ENCODE results near the gene CSNK1E. TPM values are rescaled to one million over a fixed set of nuclear protein-coding genes. Genes with fewer than 3 reads are reported as not detected.
A peak's percentile ranks its signal among the peaks of the same experiment; 100 is the strongest.

Gene CSNK1E
- total and polyA plus RNA-seq, 2 donors from 2014 or later = 33.6 to 101 TPM

DNA sequence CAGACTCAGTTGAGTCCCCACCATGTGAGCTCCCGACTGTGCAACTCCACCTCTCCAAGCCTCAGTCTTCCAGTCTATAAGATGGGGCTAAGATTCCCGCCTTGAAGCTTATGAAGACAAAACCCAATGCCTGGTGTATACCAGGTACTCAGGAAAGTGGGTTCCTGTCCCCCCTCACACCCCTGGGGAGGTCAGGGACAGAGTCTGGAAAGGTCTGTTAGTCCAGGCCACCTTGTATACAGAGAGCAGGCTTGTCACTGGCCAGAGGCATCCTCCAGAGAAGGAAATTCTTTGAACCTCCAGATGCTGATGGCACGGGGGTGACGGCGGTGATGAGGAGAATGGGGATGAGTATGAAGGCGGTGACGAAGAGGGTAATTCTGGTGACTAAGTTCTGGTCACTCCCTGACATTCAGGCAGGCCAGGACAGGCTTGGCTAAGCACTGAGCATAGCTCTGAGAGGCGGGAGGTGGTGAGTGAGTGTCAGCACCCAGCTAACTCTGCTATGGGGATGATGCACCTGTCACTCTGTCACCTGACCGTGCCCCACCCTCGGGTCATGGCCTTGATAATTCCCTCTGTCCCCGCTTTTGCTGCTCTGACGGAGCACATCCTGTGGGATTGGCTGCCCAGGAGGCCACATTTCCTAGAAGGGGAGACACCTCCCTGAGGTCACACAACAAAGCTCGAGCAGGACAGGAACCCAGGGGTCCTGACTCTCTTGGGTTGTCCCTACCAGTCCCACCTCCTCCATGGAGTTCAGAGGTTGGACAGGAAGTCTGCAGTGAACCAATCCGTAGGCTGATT lies 30.9 kb upstream of the CSNK1E start:
- no peak for FAIRE-seq
- TF ChIP-seq, protein P1, sequence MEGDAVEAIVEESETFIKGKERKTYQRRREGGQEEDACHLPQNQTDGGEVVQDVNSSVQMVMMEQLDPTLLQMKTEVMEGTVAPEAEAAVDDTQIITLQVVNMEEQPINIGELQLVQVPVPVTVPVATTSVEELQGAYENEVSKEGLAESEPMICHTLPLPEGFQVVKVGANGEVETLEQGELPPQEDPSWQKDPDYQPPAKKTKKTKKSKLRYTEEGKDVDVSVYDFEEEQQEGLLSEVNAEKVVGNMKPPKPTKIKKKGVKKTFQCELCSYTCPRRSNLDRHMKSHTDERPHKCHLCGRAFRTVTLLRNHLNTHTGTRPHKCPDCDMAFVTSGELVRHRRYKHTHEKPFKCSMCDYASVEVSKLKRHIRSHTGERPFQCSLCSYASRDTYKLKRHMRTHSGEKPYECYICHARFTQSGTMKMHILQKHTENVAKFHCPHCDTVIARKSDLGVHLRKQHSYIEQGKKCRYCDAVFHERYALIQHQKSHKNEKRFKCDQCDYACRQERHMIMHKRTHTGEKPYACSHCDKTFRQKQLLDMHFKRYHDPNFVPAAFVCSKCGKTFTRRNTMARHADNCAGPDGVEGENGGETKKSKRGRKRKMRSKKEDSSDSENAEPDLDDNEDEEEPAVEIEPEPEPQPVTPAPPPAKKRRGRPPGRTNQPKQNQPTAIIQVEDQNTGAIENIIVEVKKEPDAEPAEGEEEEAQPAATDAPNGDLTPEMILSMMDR (IDR thresholded peaks at IDR 0.05; ENCODE audit: borderline replicate concordance, extremely low read depth, insufficient read depth) = no peak
- Histone ChIP-seq H3K27ac (ENCODE audit: low read depth in 2 of 2, low read length in 2 of 2) (no peak overlapping the region), H3K9ac (ENCODE audit: low read length in 3 of 3) (no peak overlapping the region), H3K4me3 (ENCODE audit: low read length in 3 of 3) (no peak overlapping the region), H3K27me3 (ENCODE audit: control insufficient read depth, insufficient read depth, low read length) (no peaks in the 10 kb centered on the region), H3K4me1 (ENCODE audit: control insufficient read depth in 2 of 3, insufficient read depth in 2 of 3, low read depth in 1 of 3, low read length in 3 of 3) (no peaks in the 10 kb centered on the region), H3K36me3 (ENCODE audit: control insufficient read depth in 2 of 3, insufficient read depth in 3 of 3, low read length in 3 of 3) (no peaks in the 10 kb centered on the region), H3K9me3 (ENCODE audit: control insufficient read depth in 2 of 3, insufficient read depth in 1 of 3, low read length in 3 of 3) (no peaks in the 10 kb centered on the region)
- peak in 1 of 5 donors; percentile 67 for DNase-seq
- intact Hi-C loops (cut with DNase I) = no loop called here

DNA sequence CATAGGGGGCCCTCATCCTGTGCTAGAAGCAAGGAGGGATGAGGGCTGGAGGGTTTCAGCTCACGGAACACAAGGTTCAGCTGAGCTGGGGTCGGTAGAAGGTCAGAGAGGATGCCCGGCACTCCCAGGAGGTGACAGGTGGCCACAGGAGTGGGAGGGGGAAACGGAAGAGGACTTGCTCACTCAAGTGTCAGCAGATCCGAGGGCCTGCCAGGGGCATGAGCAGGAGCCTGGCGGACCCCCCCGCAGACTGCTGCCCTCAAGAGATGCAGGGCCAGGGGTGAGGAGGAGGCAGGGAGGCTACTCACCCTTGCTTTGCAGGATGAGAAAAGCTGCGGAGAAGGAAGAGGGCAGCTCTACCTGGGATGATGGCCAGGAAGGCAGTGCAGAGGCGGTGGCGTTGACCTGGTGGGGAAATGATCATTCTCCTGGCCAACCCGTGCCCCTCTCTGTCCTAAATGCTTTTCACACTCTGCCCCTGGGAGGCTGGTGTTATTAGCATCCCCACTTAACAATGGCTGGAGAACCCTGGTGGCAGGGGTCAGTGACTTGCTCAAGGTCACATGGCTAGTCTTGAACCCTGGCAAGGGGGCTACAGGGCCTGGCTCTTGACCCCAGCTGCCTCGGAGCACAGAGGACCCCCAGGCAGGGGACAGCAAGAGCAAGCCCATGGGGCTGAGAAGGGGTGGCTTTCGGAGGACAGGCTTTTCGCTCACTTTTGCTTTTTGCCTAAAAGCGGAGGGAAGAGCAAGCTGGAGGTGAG lies 30.1 kb upstream of the CSNK1E start:
- H3K9ac ChIP-seq (ENCODE audit: low read length in 3 of 3) = no peak overlapping the region
- no peaks in the 10 kb centered on the region for H3K9me3 ChIP-seq (ENCODE audit: control insufficient read depth in 2 of 3, insufficient read depth in 1 of 3, low read length in 3 of 3)
- DNase-seq = peak; percentile 48 to 74 (median 71)
- no peak for FAIRE-seq
- no peaks in the 10 kb centered on the region for H3K27me3 ChIP-seq (ENCODE audit: control insufficient read depth, insufficient read depth, low read length)
- intact Hi-C loops (cut with DNase I) = no loop called here
- TF ChIP-seq, protein P1 (IDR thresholded peaks at IDR 0.05; ENCODE audit: borderline replicate concordance, extremely low read depth, insufficient read depth) = no peak
- no peaks in the 10 kb centered on the region for H3K36me3 ChIP-seq (ENCODE audit: control insufficient read depth in 2 of 3, insufficient read depth in 3 of 3, low read length in 3 of 3)
- no peaks in the 10 kb centered on the region for H3K4me1 ChIP-seq (ENCODE audit: control insufficient read depth in 2 of 3, insufficient read depth in 2 of 3, low read depth in 1 of 3, low read length in 3 of 3)
- H3K27ac ChIP-seq (ENCODE audit: low read depth in 2 of 2, low read length in 2 of 2) = no peak overlapping the region
- no peak overlapping the region for H3K4me3 ChIP-seq (ENCODE audit: low read length in 3 of 3)

DNA sequence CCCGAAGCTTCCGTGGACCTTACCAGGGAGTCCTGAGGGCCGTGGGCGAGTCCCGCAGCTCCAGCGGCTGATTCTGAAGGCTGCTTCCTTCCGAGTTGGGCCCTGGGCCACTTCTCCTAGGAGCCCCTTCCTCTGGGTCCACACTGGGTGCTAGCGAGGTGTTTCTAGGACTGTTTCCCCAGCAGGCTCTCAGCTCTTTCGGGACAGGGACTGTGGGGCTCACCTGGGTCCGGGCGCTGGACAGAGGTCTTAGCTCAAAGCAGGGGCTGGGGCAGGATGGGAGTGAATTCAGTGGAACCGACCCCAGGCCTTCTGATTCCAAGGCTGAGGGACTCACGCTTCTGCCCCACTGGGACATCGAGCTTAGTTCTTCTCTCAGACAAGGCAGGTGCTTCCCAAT lies 29.3 kb upstream of the CSNK1E start:
- Histone ChIP-seq H3K9ac (ENCODE audit: low read length in 3 of 3) (no peak overlapping the region), H3K27ac (ENCODE audit: low read depth in 2 of 2, low read length in 2 of 2) (no peak overlapping the region), H3K4me3 (ENCODE audit: low read length in 3 of 3) (no peak overlapping the region), H3K27me3 (ENCODE audit: control insufficient read depth, insufficient read depth, low read length) (no peaks in the 10 kb centered on the region), H3K9me3 (ENCODE audit: control insufficient read depth in 2 of 3, insufficient read depth in 1 of 3, low read length in 3 of 3) (no peaks in the 10 kb centered on the region), H3K36me3 (ENCODE audit: control insufficient read depth in 2 of 3, insufficient read depth in 3 of 3, low read length in 3 of 3) (no peaks in the 10 kb centered on the region), H3K4me1 (ENCODE audit: control insufficient read depth in 2 of 3, insufficient read depth in 2 of 3, low read depth in 1 of 3, low read length in 3 of 3) (no peaks in the 10 kb centered on the region)
- peak in 1 of 5 donors; percentile 45 for DNase-seq
- no peak for FAIRE-seq
- TF ChIP-seq, protein P1 (IDR thresholded peaks at IDR 0.05; ENCODE audit: borderline replicate concordance, extremely low read depth, insufficient read depth) = no peak
- intact Hi-C loops (cut with DNase I) = no loop called here
